HepG2 (cell line): ENCODE data around the gene TMEM240. TPM values are rescaled to one million over a fixed set of nuclear protein-coding genes. Genes with fewer than 3 reads are reported as not detected.

ENCODE experiments used
- FOXC1 ChIP-seq: sonication (generic); formaldehyde crosslinking; IDR thresholded peaks from 2 replicates; pipeline ENCODE4 v1.8.0; 2022; ENCODE audit warnings: mild to moderate bottlenecking, missing genetic modification reagents, borderline replicate concordance
- GABPB1 ChIP-seq: IDR thresholded peaks from 2 replicates; pipeline ENCODE4 v1.6.1; 2016; ENCODE audit warnings: mild to moderate bottlenecking, missing genetic modification reagents, moderate library complexity, missing compliant biosample characterization
- GRHL1 ChIP-seq: sonication (generic); formaldehyde crosslinking; conservative IDR thresholded peaks from 2 replicates; pipeline ENCODE4 v1.8.0; 2022; ENCODE audit warnings: missing genetic modification reagents
- IRF2 ChIP-seq: IDR thresholded peaks from 2 replicates; pipeline ENCODE4 v1.6.1; 2018; ENCODE audit warnings: missing genetic modification reagents, missing compliant biosample characterization
- KLF16 ChIP-seq, 2 experiments: sonication (generic) in 1 of 2; formaldehyde crosslinking in 1 of 2; IDR thresholded peaks; 2 replicates each; pipeline versions ENCODE4 v1.6.1 to v1.8.0; 2016 to 2023; ENCODE audit warnings: missing genetic modification reagents in 2 of 2, missing compliant biosample characterization in 1 of 2
- POGZ ChIP-seq: sonication (generic); formaldehyde crosslinking; IDR thresholded peaks from 2 replicates; pipeline ENCODE4 v1.4.0; 2020; ENCODE audit warnings: mild to moderate bottlenecking, missing genetic modification reagents
- RAD21 ChIP-seq: fragments of 450-650 bp; formaldehyde crosslinking; IDR thresholded peaks from 2 replicates; pipeline ENCODE4 v1.5.0; 2020; ENCODE audit warnings: mild to moderate bottlenecking
- SIN3A ChIP-seq: IDR thresholded peaks from 2 replicates; pipeline ENCODE4 v1.6.1; 2011; ENCODE audit warnings: low read depth, mild to moderate bottlenecking, control low read depth, low read length, borderline replicate concordance
- SIN3B ChIP-seq: fragments of 150-350 bp; IDR thresholded peaks from 2 replicates; pipeline ENCODE4 v1.6.1; 2014; ENCODE audit warnings: low read length
- SP1 ChIP-seq, 2 experiments: fragments of 450-650 bp in 1 of 2; sonication (generic) in 1 of 2; formaldehyde crosslinking in 1 of 2; IDR thresholded peaks; 2 replicates each; pipeline versions ENCODE4 v1.4.0 to v1.6.1; 2016 to 2020; ENCODE audit warnings: missing genetic modification reagents in 1 of 2
- ZFY ChIP-seq: sonication (generic); formaldehyde crosslinking; IDR thresholded peaks from 2 replicates; pipeline ENCODE4 v1.4.0; 2020; ENCODE audit warnings: missing genetic modification reagents
- ZMYM2 ChIP-seq: sonication (generic); formaldehyde crosslinking; IDR thresholded peaks from 2 replicates; pipeline ENCODE4 v1.8.0; 2022; ENCODE audit warnings: mild to moderate bottlenecking, missing genetic modification reagents
- ZNF382 ChIP-seq: sonication (generic); formaldehyde crosslinking; IDR thresholded peaks from 2 replicates; pipeline ENCODE4 v1.5.0; 2020; ENCODE audit warnings: missing genetic modification reagents, mild to moderate bottlenecking, borderline replicate concordance
- ZNF607 ChIP-seq: sonication (generic); formaldehyde crosslinking; IDR thresholded peaks from 2 replicates; pipeline ENCODE4 v1.5.1; 2020; ENCODE audit warnings: missing genetic modification reagents, mild to moderate bottlenecking, borderline replicate concordance
- ZNF878 ChIP-seq: sonication (generic); formaldehyde crosslinking; IDR thresholded peaks from 2 replicates; pipeline ENCODE4 v1.8.1; 2023; ENCODE audit warnings: mild to moderate bottlenecking, missing genetic modification reagents, moderate library complexity
- ZSCAN31 ChIP-seq: sonication (generic); formaldehyde crosslinking; IDR thresholded peaks from 2 replicates; pipeline ENCODE4 v1.5.0; 2020; ENCODE audit warnings: low read depth, mild to moderate bottlenecking, missing genetic modification reagents
- polyA plus RNA-seq, 8 experiments: library from polyadenylated mRNA; depleted of rRNA in 3 of 8; stranded (reverse) in 7 of 8; unstranded in 1 of 8; fragments of >200 nt; fragmentation: Illumina TruSeq in 4 of 8; extraction: Trizol in 4 of 8; gene quantifications; 2 replicates each; pipeline versions ENCODE4 v1.2.1 to v1.2.3, GENCODE V29; 2011 to 2016; ENCODE audit warnings: low read depth in 4 of 8, missing spikeins in 1 of 8, mixed read lengths in 1 of 8; ENCODE audit not compliant: insufficient read depth in 1 of 8
- total RNA-seq, 5 experiments: library from RNA; depleted of rRNA; stranded (reverse); fragments of >200 nt; fragmentation: Illumina TruSeq; extraction: Trizol; gene quantifications; 2 replicates each; pipeline ENCODE4 v1.2.3, GENCODE V29; 2016; ENCODE audit warnings: low read depth in 1 of 5
- TF ChIP-seq, protein P1 (sequence below): IDR thresholded peaks from 2 replicates; pipeline ENCODE4 v1.6.1; 2016; ENCODE audit warnings: low read depth, borderline replicate concordance
- TF ChIP-seq, protein P2 (sequence below): IDR thresholded peaks from 2 replicates; pipeline ENCODE4 v1.6.1; 2016; ENCODE audit warnings: missing genetic modification reagents, missing compliant biosample characterization
- TF ChIP-seq, protein P3 (sequence below): sonication (generic); formaldehyde crosslinking; IDR thresholded peaks from 2 replicates; pipeline ENCODE4 v1.5.0; 2020; ENCODE audit warnings: mild to moderate bottlenecking, missing genetic modification reagents, moderate library complexity
- TF ChIP-seq, protein P4 (sequence below): sonication (generic); formaldehyde crosslinking; IDR thresholded peaks from 2 replicates; pipeline ENCODE4 v1.4.0; 2020; ENCODE audit warnings: missing genetic modification reagents

TMEM240 gene
- total and polyA plus RNA-seq, 2 of the 13 experiments (the other 11 are each of a cell fraction or from before 2014, with no cell fraction given): 0.17 TPM; not detected in 1

DNA sequence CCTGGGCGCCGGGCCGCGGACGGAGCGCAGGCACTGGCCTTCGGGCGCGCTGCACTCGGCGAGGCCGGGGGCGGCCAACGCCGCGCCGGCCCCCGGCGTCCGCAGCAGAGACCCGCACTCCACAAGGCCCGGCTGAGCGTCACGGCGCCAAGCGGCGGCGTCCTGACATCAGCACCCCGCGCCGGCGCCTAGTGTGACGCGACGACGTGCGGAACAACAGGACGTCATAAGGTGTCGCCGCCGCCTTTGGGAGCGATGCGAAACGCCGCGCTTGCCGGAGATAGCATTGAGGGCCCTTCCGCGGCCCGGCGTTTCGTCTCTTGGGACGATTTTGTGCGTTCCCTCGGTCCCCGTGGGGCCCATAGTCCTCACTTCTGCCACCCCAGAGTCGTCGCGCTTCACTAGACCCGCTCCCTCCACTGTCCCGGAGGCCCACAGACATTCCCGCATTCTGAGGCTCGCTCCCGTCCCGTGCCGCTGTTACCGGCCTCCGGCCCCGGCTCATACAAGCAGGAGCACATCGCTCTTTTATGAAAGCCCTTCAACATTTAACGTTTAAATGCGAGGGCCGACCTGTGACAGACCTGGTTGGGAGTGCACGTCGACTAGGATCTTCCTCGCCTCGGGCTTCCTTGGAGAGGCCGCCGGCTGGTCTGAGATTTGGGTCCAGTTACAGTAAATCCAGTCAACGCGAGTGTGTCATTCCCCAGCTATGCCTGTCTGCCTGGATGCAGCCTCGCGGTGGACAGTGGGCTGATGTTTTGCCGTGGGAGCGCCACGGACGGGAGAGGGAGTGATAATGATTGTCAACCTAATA is 34.5 kb upstream of the TMEM240 start, which contains the start of gene SSU72 (continued):
- peak; percentile 94 for TF ChIP-seq GABPB1 (CRISPR knock-in tag)
- TF ChIP-seq SP1 (IDR thresholded peaks at IDR 0.05): no peak
- peak; percentile 71 for TF ChIP-seq SP1 (CRISPR knock-in tag; IDR thresholded peaks at IDR 0.05)
- peak; percentile 35; the same call in 1 of the 2 replicates for TF ChIP-seq IRF2 (CRISPR knock-in tag)
- TF ChIP-seq, protein P1, sequence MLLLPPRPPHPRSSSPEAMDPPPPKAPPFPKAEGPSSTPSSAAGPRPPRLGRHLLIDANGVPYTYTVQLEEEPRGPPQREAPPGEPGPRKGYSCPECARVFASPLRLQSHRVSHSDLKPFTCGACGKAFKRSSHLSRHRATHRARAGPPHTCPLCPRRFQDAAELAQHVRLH (CRISPR knock-in tag): peak; percentile 53; the same call in 1 of the 2 replicates
- peak; percentile 93 for TF ChIP-seq SIN3B
- TF ChIP-seq, protein P2, sequence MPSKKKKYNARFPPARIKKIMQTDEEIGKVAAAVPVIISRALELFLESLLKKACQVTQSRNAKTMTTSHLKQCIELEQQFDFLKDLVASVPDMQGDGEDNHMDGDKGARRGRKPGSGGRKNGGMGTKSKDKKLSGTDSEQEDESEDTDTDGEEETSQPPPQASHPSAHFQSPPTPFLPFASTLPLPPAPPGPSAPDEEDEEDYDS (CRISPR knock-in tag): no peak
- TF ChIP-seq, protein P3, sequence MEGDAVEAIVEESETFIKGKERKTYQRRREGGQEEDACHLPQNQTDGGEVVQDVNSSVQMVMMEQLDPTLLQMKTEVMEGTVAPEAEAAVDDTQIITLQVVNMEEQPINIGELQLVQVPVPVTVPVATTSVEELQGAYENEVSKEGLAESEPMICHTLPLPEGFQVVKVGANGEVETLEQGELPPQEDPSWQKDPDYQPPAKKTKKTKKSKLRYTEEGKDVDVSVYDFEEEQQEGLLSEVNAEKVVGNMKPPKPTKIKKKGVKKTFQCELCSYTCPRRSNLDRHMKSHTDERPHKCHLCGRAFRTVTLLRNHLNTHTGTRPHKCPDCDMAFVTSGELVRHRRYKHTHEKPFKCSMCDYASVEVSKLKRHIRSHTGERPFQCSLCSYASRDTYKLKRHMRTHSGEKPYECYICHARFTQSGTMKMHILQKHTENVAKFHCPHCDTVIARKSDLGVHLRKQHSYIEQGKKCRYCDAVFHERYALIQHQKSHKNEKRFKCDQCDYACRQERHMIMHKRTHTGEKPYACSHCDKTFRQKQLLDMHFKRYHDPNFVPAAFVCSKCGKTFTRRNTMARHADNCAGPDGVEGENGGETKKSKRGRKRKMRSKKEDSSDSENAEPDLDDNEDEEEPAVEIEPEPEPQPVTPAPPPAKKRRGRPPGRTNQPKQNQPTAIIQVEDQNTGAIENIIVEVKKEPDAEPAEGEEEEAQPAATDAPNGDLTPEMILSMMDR (CRISPR knock-in tag): 0 out of 2 replicates have a peak, but pooled peaks have one; percentile 19
- TF ChIP-seq ZSCAN31 (CRISPR knock-in tag): no peak; the same call in 1 of the 2 replicates
- TF ChIP-seq GRHL1 (CRISPR knock-in tag): no peak
- peak; percentile 57 for TF ChIP-seq ZNF607 (CRISPR knock-in tag)
- peak; percentile 91 for TF ChIP-seq ZFY (CRISPR knock-in tag)
- TF ChIP-seq ZNF382 (CRISPR knock-in tag): no peak
- TF ChIP-seq, protein P4, sequence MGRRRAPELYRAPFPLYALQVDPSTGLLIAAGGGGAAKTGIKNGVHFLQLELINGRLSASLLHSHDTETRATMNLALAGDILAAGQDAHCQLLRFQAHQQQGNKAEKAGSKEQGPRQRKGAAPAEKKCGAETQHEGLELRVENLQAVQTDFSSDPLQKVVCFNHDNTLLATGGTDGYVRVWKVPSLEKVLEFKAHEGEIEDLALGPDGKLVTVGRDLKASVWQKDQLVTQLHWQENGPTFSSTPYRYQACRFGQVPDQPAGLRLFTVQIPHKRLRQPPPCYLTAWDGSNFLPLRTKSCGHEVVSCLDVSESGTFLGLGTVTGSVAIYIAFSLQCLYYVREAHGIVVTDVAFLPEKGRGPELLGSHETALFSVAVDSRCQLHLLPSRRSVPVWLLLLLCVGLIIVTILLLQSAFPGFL (CRISPR knock-in tag): no peak
- peak; percentile 23 for TF ChIP-seq RAD21 (CRISPR knock-in tag)
- TF ChIP-seq KLF16 (CRISPR knock-in tag; IDR thresholded peaks at IDR 0.05): peak in 1 of 2 experiments; percentile 75; a peak in 2 of 4 replicates
- TF ChIP-seq ZMYM2 (CRISPR knock-in tag): 0 out of 2 replicates have a peak, but pooled peaks have one; percentile 38
- peak; percentile 53 for TF ChIP-seq POGZ (CRISPR knock-in tag)
- no peak; the same call in 1 of the 2 replicates for TF ChIP-seq FOXC1 (CRISPR knock-in tag)
- peak; percentile 69; the same call in 1 of the 2 replicates for TF ChIP-seq SIN3A
- no peak for TF ChIP-seq ZNF878 (CRISPR knock-in tag)
